CD14-positive monocyte (primary cell): Measurements from ENCODE around the gene INPPL1. TPM values are rescaled to one million over a fixed set of nuclear protein-coding genes. Genes with fewer than 3 reads are reported as not detected.

ENCODE experiments used
- DNase-seq, 3 donors: peaks; one replicate each; pipeline ENCODE4 v3.0.0-alpha.2; 2011 to 2022
- H2AFZ ChIP-seq: 2 replicates; pipeline ENCODE4 v1.6.0; 2012; ENCODE audit warnings: mild to moderate bottlenecking, low read depth, low read length, inconsistent platforms; ENCODE audit not compliant: insufficient read depth, poor library complexity, severe bottlenecking
- H3K27ac ChIP-seq, 2 donors: 1 replicate in 1 of 2; 2 replicates in 1 of 2; pipeline ENCODE4 v1.5.1; 2012 to 2013; ENCODE audit warnings: low read length in 2 of 2, control low read depth in 1 of 2, inconsistent platforms in 1 of 2, low read depth in 1 of 2, mild to moderate bottlenecking in 1 of 2
- H3K27me3 ChIP-seq, 2 donors: one replicate each; pipeline versions ENCODE4 v1.6.0 to v1.6.1; 2011 to 2013; ENCODE audit warnings: low read length in 2 of 2; ENCODE audit not compliant: control insufficient read depth in 2 of 2, insufficient read depth in 2 of 2
- H3K36me3 ChIP-seq, 2 donors: replicated peaks in 1 of 2; 1 replicate in 1 of 2; 2 replicates in 1 of 2; pipeline versions ENCODE4 v1.5.1 to v1.6.1; 2012 to 2013; ENCODE audit warnings: low read length in 2 of 2, control low read depth in 1 of 2, inconsistent platforms in 1 of 2, mild to moderate bottlenecking in 1 of 2; ENCODE audit not compliant: insufficient read depth in 2 of 2, control insufficient read depth in 1 of 2
- H3K4me1 ChIP-seq, 2 donors: 1 replicate in 1 of 2; 2 replicates in 1 of 2; pipeline versions ENCODE4 v1.5.1 to v1.6.1; 2012 to 2013; ENCODE audit warnings: low read length in 2 of 2, control low read depth in 1 of 2, inconsistent platforms in 1 of 2, mild to moderate bottlenecking in 1 of 2, moderate library complexity in 1 of 2; ENCODE audit not compliant: insufficient read depth in 2 of 2, control insufficient read depth in 1 of 2
- H3K4me2 ChIP-seq: replicated peaks from 2 replicates; pipeline ENCODE3; 2012; ENCODE audit warnings: low read length, moderate library complexity, mild to moderate bottlenecking; ENCODE audit not compliant: poor library complexity, severe bottlenecking; ENCODE audit errors: extremely low read depth
- H3K4me3 ChIP-seq, 3 experiments: fragments of 200-600 bp in 1 of 3; sonication (generic) in 1 of 3; replicated peaks in 1 of 3; 1 replicate in 2 of 3; 2 replicates in 1 of 3; pipeline ENCODE4 v1.5.1; 2011 to 2013; ENCODE audit warnings: low read length in 3 of 3, mild to moderate bottlenecking in 3 of 3, control low read depth in 2 of 3, low read depth in 2 of 3, inconsistent platforms in 1 of 3, moderate library complexity in 1 of 3
- H3K79me2 ChIP-seq: 2 replicates; pipeline ENCODE4 v1.6.0; 2012; ENCODE audit warnings: mild to moderate bottlenecking, control low read depth, inconsistent platforms, low read length, moderate library complexity; ENCODE audit not compliant: insufficient read depth
- H3K9ac ChIP-seq: 2 replicates; pipeline ENCODE4 v1.6.0; 2017; ENCODE audit warnings: low read length, mild to moderate bottlenecking; ENCODE audit not compliant: insufficient read depth, poor library complexity, severe bottlenecking
- H3K9me3 ChIP-seq, 2 donors: replicated peaks in 1 of 2; 1 replicate in 1 of 2; 2 replicates in 1 of 2; pipeline versions ENCODE4 v1.5.1 to v1.6.1; 2012 to 2013; ENCODE audit warnings: low read length in 2 of 2, control low read depth in 1 of 2; ENCODE audit not compliant: control insufficient read depth in 1 of 2, insufficient read depth in 1 of 2
- H4K20me1 ChIP-seq: 2 replicates; pipeline ENCODE4 v1.6.0; 2012; ENCODE audit warnings: mild to moderate bottlenecking, low read length, control low read depth, moderate library complexity; ENCODE audit not compliant: insufficient read depth
- H3K27ac Mint-ChIP-seq, 7 donors: one replicate each; pipeline ENCODE4 v1.8.0; 2020; ENCODE audit warnings: mild to moderate bottlenecking in 7 of 7, mixed read lengths in 7 of 7, moderate library complexity in 6 of 7, inconsistent platforms in 2 of 7
- H3K27me3 Mint-ChIP-seq, 3 donors: one replicate each; pipeline ENCODE4 v1.8.0; 2021 to 2022; ENCODE audit warnings: low read depth in 3 of 3, mild to moderate bottlenecking in 3 of 3, mixed read lengths in 3 of 3, moderate library complexity in 3 of 3, inconsistent platforms in 1 of 3
- H3K36me3 Mint-ChIP-seq, 2 donors: one replicate each; pipeline ENCODE4 v1.8.0; 2020; ENCODE audit warnings: mixed read lengths in 2 of 2, inconsistent platforms in 1 of 2, mild to moderate bottlenecking in 1 of 2
- H3K4me1 Mint-ChIP-seq: one replicate; pipeline ENCODE4 v1.8.0; 2020; ENCODE audit warnings: mild to moderate bottlenecking, mixed read lengths
- H3K4me3 Mint-ChIP-seq, 2 donors: one replicate each; pipeline ENCODE4 v1.8.0; 2020; ENCODE audit warnings: mild to moderate bottlenecking in 2 of 2, mixed read lengths in 2 of 2, moderate library complexity in 1 of 2
- H3K9me3 Mint-ChIP-seq, 7 donors: one replicate each; pipeline ENCODE4 v1.8.0; 2020 to 2022; ENCODE audit warnings: mixed read lengths in 7 of 7, mild to moderate bottlenecking in 6 of 7, moderate library complexity in 6 of 7, inconsistent platforms in 2 of 7
- WGBS: methylation state at CpG from one replicate; pipeline ENCODE4 v1.1.5; 2013; ENCODE audit warnings: missing lambda C conversion rate; ENCODE audit not compliant: insufficient coverage; 5-methylcytosine and 5-hydroxymethylcytosine counted together
- intact Hi-C, 2 donors: fragments of 100-400 bp; cut with micrococcal nuclease; formaldehyde crosslinking; loops; one replicate each; pipeline versions ENCODE4 v1.15.0 to v1.15.1; 2023
- polyA plus RNA-seq, 3 donors: library from polyadenylated mRNA; depleted of rRNA in 1 of 3; unstranded in 2 of 3; stranded (reverse) in 1 of 3; fragments of 300-500 nt in 2 of 3; fragments of >200 nt in 1 of 3; fragmentation: Illumina TruSeq in 2 of 3; gene quantifications; 1 replicate in 2 of 3; 2 replicates in 1 of 3; pipeline ENCODE4 v1.2.3, GENCODE V29; 2012 to 2021
- TF ChIP-seq, protein P1 (sequence below): fragments of 200-600 bp; IDR thresholded peaks from one replicate; pipeline ENCODE4 v1.8.0; 2022; ENCODE audit warnings: antibody characterized with exemption, mild to moderate bottlenecking

The INPPL1 gene
- polyA plus RNA-seq, 3 donors = 11.8 to 390 (median 12.6) TPM

DNA sequence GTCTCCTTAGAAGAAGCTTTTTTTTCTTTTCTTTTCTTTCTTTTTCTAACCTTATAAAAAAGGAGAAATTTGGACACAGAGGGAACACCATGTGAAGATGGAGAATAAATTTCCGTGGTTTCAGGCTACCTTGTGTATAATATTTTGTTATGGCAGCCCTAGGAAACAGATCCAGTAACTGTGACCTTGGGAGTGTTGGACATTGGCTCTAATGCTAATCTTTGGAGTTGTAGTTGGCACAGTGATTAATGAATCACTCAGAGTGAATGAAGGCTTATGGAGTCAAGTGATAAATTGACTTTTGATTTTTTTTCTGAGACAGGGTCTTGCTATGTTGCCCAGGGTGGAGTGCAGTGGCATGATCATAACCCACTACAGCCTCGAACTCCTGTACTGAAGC lies 34.9 kb downstream of the INPPL1 start:
- Histone ChIP-seq H3K4me3 (no peak overlapping the region), H3K9me3 (no peaks in the 10 kb centered on the region), H3K27ac (no peak overlapping the region), H3K36me3 (no peaks in the 10 kb centered on the region), H4K20me1 (no peaks in the 10 kb centered on the region), H3K4me1 (peaks cover 14 to 18% of the 10 kb centered on the region in 2 donors), H3K27me3 (peaks cover 3 to 5% of the 10 kb centered on the region in 2 donors), H3K9ac (no peak overlapping the region), H3K79me2 (no peaks in the 10 kb centered on the region), H2AFZ (no peak overlapping the region), H3K4me2 (no peak overlapping the region)
- Mint-ChIP-seq H3K4me3 (peak overlapping the region in 1 of 2 donors; percentile 15), H3K27me3 (peaks cover 10 to 22% (median 15%) of the 10 kb centered on the region in 3 donors), H3K9me3 (peaks cover 3 to 11% (median 5%) of the 10 kb centered on the region in 7 donors), H3K36me3 (peaks cover 0 to 2% of the 10 kb centered on the region in 2 donors), H3K27ac (no peak overlapping the region), H3K4me1 (peaks cover 21% of the 10 kb centered on the region)
- TF ChIP-seq, protein P1, sequence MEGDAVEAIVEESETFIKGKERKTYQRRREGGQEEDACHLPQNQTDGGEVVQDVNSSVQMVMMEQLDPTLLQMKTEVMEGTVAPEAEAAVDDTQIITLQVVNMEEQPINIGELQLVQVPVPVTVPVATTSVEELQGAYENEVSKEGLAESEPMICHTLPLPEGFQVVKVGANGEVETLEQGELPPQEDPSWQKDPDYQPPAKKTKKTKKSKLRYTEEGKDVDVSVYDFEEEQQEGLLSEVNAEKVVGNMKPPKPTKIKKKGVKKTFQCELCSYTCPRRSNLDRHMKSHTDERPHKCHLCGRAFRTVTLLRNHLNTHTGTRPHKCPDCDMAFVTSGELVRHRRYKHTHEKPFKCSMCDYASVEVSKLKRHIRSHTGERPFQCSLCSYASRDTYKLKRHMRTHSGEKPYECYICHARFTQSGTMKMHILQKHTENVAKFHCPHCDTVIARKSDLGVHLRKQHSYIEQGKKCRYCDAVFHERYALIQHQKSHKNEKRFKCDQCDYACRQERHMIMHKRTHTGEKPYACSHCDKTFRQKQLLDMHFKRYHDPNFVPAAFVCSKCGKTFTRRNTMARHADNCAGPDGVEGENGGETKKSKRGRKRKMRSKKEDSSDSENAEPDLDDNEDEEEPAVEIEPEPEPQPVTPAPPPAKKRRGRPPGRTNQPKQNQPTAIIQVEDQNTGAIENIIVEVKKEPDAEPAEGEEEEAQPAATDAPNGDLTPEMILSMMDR = no peak
- DNase-seq = no peak
- 100% methylated on average over 2 of the region's 2 CpGs for WGBS
- intact Hi-C loops = no loop called here

DNA sequence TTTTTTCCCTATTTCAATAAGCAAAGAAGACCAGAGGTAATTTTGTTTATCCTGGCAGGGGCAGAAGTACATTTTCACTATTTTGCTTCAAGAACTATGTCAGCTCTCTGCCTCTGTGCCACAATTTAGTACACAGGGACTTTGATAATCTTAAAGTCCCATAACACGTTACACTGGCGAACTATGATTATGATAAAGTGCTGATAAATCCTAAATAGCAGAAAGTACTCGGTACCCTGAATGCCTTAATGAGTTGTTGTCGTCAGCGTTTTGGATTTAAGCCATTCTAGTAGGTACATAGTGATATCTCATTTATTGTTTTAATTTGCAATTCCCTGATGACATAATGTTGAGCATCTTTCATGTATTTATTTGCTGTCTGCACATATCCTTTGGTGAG lies 36.0 kb downstream of the INPPL1 start:
- no peaks in the 10 kb centered on the region for H3K9me3 ChIP-seq
- H3K27ac Mint-ChIP-seq = no peak overlapping the region
- peaks cover 0 to 2% of the 10 kb centered on the region in 2 donors for H3K36me3 Mint-ChIP-seq
- H2AFZ ChIP-seq = no peak overlapping the region
- peaks cover 2 to 3% of the 10 kb centered on the region in 2 donors for H3K27me3 ChIP-seq
- no peaks in the 10 kb centered on the region for H3K79me2 ChIP-seq
- H3K27ac ChIP-seq = no peak overlapping the region
- no peak overlapping the region for H3K4me2 ChIP-seq
- H3K4me3 ChIP-seq = no peak overlapping the region
- peaks cover 3 to 12% (median 6%) of the 10 kb centered on the region in 7 donors for H3K9me3 Mint-ChIP-seq
- intact Hi-C loops = no loop called here
- peaks cover 21% of the 10 kb centered on the region for H3K4me1 Mint-ChIP-seq
- no peak for DNase-seq
- H3K9ac ChIP-seq = no peak overlapping the region
- H3K36me3 ChIP-seq = no peaks in the 10 kb centered on the region
- H4K20me1 ChIP-seq = no peaks in the 10 kb centered on the region
- peaks cover 5 to 17% (median 8%) of the 10 kb centered on the region in 3 donors for H3K27me3 Mint-ChIP-seq
- no peak overlapping the region for H3K4me3 Mint-ChIP-seq
- no CpG with 5 or more reads among the region's 5 CpGs for WGBS
- TF ChIP-seq, protein P1 = no peak
- H3K4me1 ChIP-seq = peaks cover 14 to 18% of the 10 kb centered on the region in 2 donors
